GM23338 (cell line): Measurements from ENCODE around the gene LRP1-AS. TPM values are rescaled to one million over a fixed set of nuclear protein-coding genes. Genes with fewer than 3 reads are reported as not detected.

ENCODE experiments used
- ATAC-seq: fragments of 200-7000 bp; cut with Tn5 transposase; 3 replicates; pipeline ENCODE4 v1.9.1; 2020
- DNase-seq: peaks from one replicate; pipeline ENCODE4 v3.0.0-alpha.2; 2015; ENCODE audit warnings: low spot score
- H2AFZ ChIP-seq: fragments of 200-600 bp; sonication (generic); 2 replicates; pipeline ENCODE4 v1.8.0; 2016; ENCODE audit warnings: antibody characterized with exemption, mild to moderate bottlenecking, moderate library complexity
- H3F3A ChIP-seq: fragments of 200-600 bp; sonication (generic); replicated peaks from 2 replicates; pipeline ENCODE4 v1.8.0; 2017; ENCODE audit warnings: antibody characterized with exemption, mixed run types, low read depth
- H3K27ac ChIP-seq: fragments of 200-600 bp; sonication (generic); 2 replicates; pipeline ENCODE4 v1.6.1; 2016; ENCODE audit warnings: low read depth
- H3K27me3 ChIP-seq: fragments of 200-600 bp; sonication (generic); 2 replicates; pipeline ENCODE4 v1.8.0; 2016; ENCODE audit warnings: mild to moderate bottlenecking, mixed run types, moderate library complexity; ENCODE audit not compliant: insufficient read depth
- H3K36me3 ChIP-seq: fragments of 200-600 bp; sonication (generic); 2 replicates; pipeline ENCODE4 v1.8.0; 2016; ENCODE audit warnings: mild to moderate bottlenecking; ENCODE audit not compliant: insufficient read depth
- H3K4me1 ChIP-seq: fragments of 200-600 bp; sonication (generic); 2 replicates; pipeline ENCODE4 v1.8.0; 2016; ENCODE audit warnings: mild to moderate bottlenecking, moderate library complexity; ENCODE audit not compliant: insufficient read depth
- H3K4me2 ChIP-seq: fragments of 200-600 bp; sonication (generic); 2 replicates; pipeline ENCODE4 v1.7.1; 2017; ENCODE audit warnings: mixed run types
- H3K4me3 ChIP-seq: fragments of 200-600 bp; sonication (generic); 2 replicates; pipeline ENCODE4 v1.6.1; 2016; ENCODE audit warnings: mixed run types
- H3K79me2 ChIP-seq: fragments of 200-600 bp; sonication (generic); replicated peaks from 2 replicates; pipeline ENCODE4 v1.8.0; 2017; ENCODE audit warnings: mild to moderate bottlenecking; ENCODE audit not compliant: insufficient read depth
- H3K9me2 ChIP-seq: fragments of 200-600 bp; sonication (generic); 2 replicates; pipeline ENCODE4 v1.8.0; 2017; ENCODE audit not compliant: insufficient read depth
- H4K20me1 ChIP-seq: fragments of 200-600 bp; sonication (generic); replicated peaks from 2 replicates; pipeline ENCODE4 v1.8.0; 2017; ENCODE audit warnings: mild to moderate bottlenecking; ENCODE audit not compliant: insufficient read depth
- H3K27ac Mint-ChIP-seq: 2 replicates; pipeline ENCODE4 v1.8.0; 2020; ENCODE audit warnings: inconsistent platforms, mild to moderate bottlenecking, moderate library complexity, mixed read lengths
- H3K27me3 Mint-ChIP-seq: 3 replicates; pipeline ENCODE4 v1.8.0; 2022; ENCODE audit warnings: low read depth, mild to moderate bottlenecking, moderate library complexity, mixed read lengths, inconsistent platforms; ENCODE audit not compliant: insufficient read depth, poor library complexity
- H3K36me3 Mint-ChIP-seq: 3 replicates; pipeline ENCODE4 v1.8.0; 2021; ENCODE audit warnings: low read depth, mild to moderate bottlenecking, inconsistent platforms, moderate library complexity, mixed read lengths
- H3K4me1 Mint-ChIP-seq: 3 replicates; pipeline ENCODE4 v1.8.0; 2020; ENCODE audit warnings: mild to moderate bottlenecking, inconsistent platforms, mixed read lengths
- H3K4me3 Mint-ChIP-seq: 3 replicates; pipeline ENCODE4 v1.8.0; 2021; ENCODE audit warnings: moderate library complexity, mild to moderate bottlenecking, inconsistent platforms, mixed read lengths
- H3K9me3 Mint-ChIP-seq: 3 replicates; pipeline ENCODE4 v1.8.0; 2020; ENCODE audit warnings: moderate library complexity, mild to moderate bottlenecking, inconsistent platforms, mixed read lengths
- CTCF ChIP-seq, 2 experiments: fragments of 200-600 bp in 1 of 2; sonication (generic) in 1 of 2; conservative IDR thresholded peaks; 2 replicates each; pipeline versions ENCODE4 v1.5.1 to v1.6.1; 2016 to 2017; ENCODE audit warnings: antibody characterized with exemption in 2 of 2, low read depth in 2 of 2, mild to moderate bottlenecking in 2 of 2, moderate library complexity in 1 of 2
- JUNB ChIP-seq: IDR thresholded peaks from one replicate; pipeline ENCODE4 v1.6.1; 2016; ENCODE audit warnings: antibody characterized with exemption; ENCODE audit not compliant: unreplicated experiment
- POLR2AphosphoS5 ChIP-seq: IDR thresholded peaks from 2 replicates; pipeline ENCODE4 v1.6.1; 2016; ENCODE audit warnings: antibody characterized with exemption, low read depth
- STAT1 ChIP-seq: IDR thresholded peaks from one replicate; pipeline ENCODE4 v1.6.1; 2016; ENCODE audit warnings: antibody characterized with exemption; ENCODE audit not compliant: unreplicated experiment
- polyA plus RNA-seq: library from polyadenylated mRNA; unstranded; fragments of >200 nt; fragmentation: Nextera tagmentation; extraction: Ambion mirVana; gene quantifications from 2 replicates; pipeline ENCODE4 v1.2.1, GENCODE V29; 2016
- total RNA-seq: library from RNA; depleted of rRNA; stranded (reverse); fragments of >200 nt; shearing (Covaris generic); gene quantifications from 2 replicates; pipeline ENCODE4 v1.2.3, GENCODE V29; 2014
- TF ChIP-seq, protein P1 (sequence below): IDR thresholded peaks from one replicate; pipeline ENCODE4 v1.6.1; 2018; ENCODE audit warnings: antibody characterized with exemption; ENCODE audit not compliant: unreplicated experiment

Gene LRP1-AS
- total and polyA plus RNA-seq, 2 experiments from 2014 or later, result 0.86 TPM; not detected in 1

- Histone ChIP-seq H3K27ac (peak overlapping the region; percentile 79), H2AFZ (peak overlapping the region; percentile 16; the same call in 1 of the 2 replicates), H3K4me3 (peak overlapping the region; percentile 49), H3K79me2 (peaks cover 9% of the 10 kb centered on the region), H3K27me3 (no peaks in the 10 kb centered on the region), H3K4me2 (peak overlapping the region; percentile 75), H4K20me1 (no peaks in the 10 kb centered on the region), H3F3A (peaks cover 6% of the 10 kb centered on the region), H3K36me3 (no peaks in the 10 kb centered on the region), H3K4me1 (peaks cover 20% of the 10 kb centered on the region), H3K9me2 (no peaks in the 10 kb centered on the region)
- Mint-ChIP-seq H3K4me3 (peak overlapping the region; percentile 74), H3K27ac (peak overlapping the region; percentile 99), H3K4me1 (peaks cover 31% of the 10 kb centered on the region), H3K27me3 (peaks cover 20% of the 10 kb centered on the region), H3K9me3 (no peaks in the 10 kb centered on the region; the same call in 1 of the 3 replicates), H3K36me3 (peaks cover 19% of the 10 kb centered on the region; the same call in 2 of the 3 replicates)
- TF ChIP-seq, protein P1, sequence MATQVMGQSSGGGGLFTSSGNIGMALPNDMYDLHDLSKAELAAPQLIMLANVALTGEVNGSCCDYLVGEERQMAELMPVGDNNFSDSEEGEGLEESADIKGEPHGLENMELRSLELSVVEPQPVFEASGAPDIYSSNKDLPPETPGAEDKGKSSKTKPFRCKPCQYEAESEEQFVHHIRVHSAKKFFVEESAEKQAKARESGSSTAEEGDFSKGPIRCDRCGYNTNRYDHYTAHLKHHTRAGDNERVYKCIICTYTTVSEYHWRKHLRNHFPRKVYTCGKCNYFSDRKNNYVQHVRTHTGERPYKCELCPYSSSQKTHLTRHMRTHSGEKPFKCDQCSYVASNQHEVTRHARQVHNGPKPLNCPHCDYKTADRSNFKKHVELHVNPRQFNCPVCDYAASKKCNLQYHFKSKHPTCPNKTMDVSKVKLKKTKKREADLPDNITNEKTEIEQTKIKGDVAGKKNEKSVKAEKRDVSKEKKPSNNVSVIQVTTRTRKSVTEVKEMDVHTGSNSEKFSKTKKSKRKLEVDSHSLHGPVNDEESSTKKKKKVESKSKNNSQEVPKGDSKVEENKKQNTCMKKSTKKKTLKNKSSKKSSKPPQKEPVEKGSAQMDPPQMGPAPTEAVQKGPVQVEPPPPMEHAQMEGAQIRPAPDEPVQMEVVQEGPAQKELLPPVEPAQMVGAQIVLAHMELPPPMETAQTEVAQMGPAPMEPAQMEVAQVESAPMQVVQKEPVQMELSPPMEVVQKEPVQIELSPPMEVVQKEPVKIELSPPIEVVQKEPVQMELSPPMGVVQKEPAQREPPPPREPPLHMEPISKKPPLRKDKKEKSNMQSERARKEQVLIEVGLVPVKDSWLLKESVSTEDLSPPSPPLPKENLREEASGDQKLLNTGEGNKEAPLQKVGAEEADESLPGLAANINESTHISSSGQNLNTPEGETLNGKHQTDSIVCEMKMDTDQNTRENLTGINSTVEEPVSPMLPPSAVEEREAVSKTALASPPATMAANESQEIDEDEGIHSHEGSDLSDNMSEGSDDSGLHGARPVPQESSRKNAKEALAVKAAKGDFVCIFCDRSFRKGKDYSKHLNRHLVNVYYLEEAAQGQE, result no peak
- TF ChIP-seq JUNB (no peak), POLR2AphosphoS5 (peak; percentile 88), STAT1 (no peak), CTCF (conservative IDR thresholded peaks at IDR 0.05; ENCODE audit: low read depth in 2 of 2) (0 out of 4 replicates have a peak, but pooled peaks of 1 of the 2 experiments have one; percentile 5)
- DNase-seq (peak; percentile 96), ATAC-seq (peak; percentile 67)
Measured at GRCh38 chr12:57110104-57111030, 37.1 kb downstream of the LRP1-AS start.
